ENCODE measurements around the gene TTC23.

TTC23 gene

GRCh38 chr15:99163271-99164062 lies 85.9 kb downstream of the TTC23 start:
- no peak for DNase-seq (ENCODE audit: low spot score)

GRCh38 chr15:99158626-99159412 lies 90.6 kb downstream of the TTC23 start:
- no peak for DNase-seq (ENCODE audit: low spot score)

- DNase-seq (ENCODE audit: low spot score) = no peak
Observed at GRCh38 chr15:99157456-99157855, 91.9 kb downstream of the TTC23 start.

DNA sequence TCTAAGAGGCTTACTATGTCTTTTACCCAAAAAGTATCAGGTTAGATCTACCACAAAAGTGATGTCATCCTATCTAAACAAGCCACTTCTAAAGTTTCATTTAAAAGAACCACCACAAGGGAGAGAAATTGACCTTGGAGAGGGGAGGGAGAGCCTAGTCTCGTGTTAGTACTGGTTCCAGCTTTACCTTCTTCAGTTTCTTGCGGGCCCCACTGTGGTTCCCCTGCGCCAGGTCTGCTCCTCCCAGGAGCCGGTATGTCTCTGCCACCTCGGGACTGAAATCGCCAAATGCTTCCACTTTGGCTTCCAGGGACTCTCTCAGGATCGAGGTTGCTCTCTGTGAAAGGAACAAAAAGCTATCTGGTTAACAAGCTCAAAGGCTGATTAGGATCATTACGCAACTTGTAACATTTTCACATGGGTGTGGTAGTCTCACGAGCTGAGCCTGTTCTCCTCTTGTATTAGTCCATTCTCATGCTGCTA lies 93.4 kb downstream of the TTC23 start:
- no peak for DNase-seq (ENCODE audit: low spot score)

- DNase-seq (ENCODE audit: low spot score) = no peak
Observed at GRCh38 chr15:99154271-99154670, 95.1 kb downstream of the TTC23 start.

DNA sequence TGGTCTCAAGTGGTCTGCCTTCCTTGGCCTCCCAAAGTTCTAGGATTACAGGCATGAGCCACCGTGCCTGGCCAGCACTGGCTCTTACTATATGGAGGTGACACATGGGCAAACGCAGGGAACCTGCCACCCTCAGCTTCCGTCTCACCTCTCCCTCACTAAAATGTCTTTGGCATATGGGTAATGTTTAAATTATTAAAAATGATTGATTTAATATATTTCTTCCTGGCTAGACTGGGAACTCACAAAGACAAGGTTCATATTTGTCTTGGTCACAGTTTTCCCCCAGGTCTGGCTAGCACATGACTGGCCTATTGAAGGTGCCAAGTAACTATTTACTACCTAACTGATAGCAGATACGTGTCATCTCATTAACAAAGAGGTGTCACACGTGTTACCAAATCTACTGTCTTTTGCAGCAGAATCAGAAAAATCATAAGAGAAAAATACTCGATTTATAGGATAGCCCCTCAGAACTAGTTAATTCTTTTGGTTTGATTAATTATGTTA lies 96.3 kb downstream of the TTC23 start:
- no peak for DNase-seq (ENCODE audit: low spot score)

DNA sequence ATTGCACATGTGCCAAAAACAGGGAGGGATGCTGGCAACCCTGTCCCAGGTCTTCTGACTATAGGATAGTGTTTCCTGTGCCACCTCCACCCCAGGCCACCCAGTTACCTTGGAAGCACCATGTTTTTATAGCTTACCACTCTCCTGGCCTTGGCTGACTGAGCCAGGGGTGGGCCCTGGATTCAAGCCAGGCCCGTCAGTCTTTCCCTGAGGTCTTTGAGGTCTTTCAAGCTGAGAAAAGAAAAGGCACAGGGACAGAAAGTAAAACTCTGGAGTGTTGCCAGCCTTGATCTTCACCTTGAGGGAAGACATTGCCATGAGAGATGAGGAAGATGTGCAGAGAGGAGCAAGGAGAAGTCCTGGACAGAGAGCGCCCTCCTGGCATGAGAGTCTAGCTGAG lies 98.2 kb downstream of the TTC23 start:
- no peak for DNase-seq (ENCODE audit: low spot score)

GRCh38 chr15:99149366-99149765 lies 100.0 kb downstream of the TTC23 start:
- no peak for DNase-seq (ENCODE audit: low spot score)

DNA sequence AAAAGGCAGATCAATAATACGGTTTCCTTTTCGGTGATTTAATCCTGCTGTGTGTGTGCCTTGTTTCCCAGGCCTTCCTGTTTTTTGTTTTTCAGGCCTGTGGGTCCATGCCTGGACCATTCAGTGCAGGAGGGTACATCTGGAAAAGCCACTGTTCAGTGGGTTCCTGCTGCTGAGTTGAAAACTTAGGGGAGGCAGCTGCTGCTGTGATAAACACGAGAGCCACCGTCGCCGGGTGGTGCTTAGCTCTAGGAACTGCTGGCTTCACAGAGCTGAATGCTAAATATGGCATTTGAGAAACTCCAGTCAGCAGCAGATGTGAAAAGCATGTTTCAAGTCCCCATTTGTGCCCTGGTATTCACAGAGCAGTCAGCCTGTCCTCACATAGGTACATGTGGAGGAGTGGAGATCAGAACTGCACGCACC lies 100.5 kb downstream of the TTC23 start:
- DNase-seq (ENCODE audit: low spot score) = no peak

- DNase-seq (ENCODE audit: low spot score) = no peak
Observed at GRCh38 chr15:99146661-99147060, 102.7 kb downstream of the TTC23 start.

DNA sequence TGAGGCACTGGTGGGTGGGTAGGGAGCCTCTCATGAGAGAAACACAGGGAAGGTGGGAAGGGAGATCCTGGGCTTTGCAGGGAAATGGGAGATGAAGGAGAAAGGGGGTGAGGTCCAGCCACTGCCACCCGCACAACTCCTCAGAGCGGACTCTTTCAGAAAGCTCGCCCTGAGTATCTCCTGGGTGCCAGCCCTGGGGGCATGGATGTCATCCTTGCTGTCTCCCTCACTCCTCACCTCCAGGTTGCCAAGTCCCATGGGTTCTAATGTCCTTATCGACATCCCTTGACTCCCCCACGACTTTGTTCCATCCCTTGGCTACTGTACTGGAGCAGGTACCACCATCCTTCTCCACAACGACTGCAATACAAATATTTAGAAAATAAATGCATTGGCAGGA lies 103.6 kb downstream of the TTC23 start:
- DNase-seq (ENCODE audit: low spot score) = no peak

DNA sequence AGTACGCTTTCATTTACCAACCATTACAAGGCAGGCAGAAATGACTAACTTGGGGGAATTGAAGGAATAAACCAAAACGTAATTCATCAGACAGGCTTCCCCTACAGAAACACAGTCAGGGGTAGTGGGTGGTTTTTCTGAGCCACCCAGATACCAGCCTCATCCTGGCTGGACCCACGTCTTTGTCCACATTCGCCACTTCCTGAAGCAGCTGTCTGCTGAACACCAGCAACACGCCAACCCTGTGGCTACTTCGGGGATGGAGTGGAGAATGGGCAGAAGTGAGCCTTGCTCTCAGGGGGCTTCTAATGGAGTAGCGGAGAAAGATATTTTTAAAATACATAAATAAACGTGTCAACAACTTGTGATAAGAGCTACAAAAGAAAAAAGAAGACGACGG lies 104.4 kb downstream of the TTC23 start:
- DNase-seq (ENCODE audit: low spot score) = no peak

- DNase-seq (ENCODE audit: low spot score) = peak; percentile 60
Observed at GRCh38 chr15:99143655-99144610, 105.4 kb downstream of the TTC23 start.

DNA sequence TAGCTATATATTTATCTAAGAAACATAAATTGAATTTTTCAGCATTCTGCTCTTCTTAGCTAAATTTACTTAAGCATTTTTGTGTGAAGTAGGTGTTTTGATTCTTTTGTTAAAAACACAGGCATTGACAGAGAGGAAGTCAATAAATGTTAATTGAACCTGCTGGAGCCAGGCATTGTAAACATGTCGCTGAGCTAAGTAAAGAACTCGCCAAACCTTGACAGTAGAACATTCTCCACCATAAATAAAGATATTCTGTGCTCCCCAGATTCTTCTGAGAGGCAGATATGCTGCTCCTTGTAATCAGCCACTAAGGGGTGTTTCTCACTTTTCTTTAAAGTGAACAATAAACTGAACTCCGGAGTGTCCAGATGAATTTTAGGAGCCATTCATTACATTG lies 106.1 kb downstream of the TTC23 start:
- DNase-seq (ENCODE audit: low spot score) = no peak

DNA sequence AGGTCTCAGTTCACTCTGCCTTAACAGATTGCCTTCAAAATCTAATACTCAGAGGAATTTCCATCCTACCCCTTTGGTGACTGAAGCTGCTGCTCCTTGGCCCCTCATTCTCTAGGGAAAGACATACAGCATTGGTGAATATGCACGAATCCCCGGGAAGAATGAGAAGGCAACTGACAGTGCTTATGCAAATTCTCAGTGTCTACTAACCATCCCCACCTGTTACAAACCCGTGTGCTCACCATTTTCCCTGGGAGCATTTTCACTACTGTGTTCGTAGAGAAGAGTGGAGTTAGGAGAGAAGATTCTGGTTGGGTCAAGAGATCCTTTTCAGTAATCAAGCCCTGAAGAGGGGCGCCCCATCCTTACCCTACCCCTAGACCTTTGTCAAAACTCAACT lies 106.8 kb downstream of the TTC23 start:
- no peak for DNase-seq (ENCODE audit: low spot score)

GRCh38 chr15:99141943-99142342 lies 107.4 kb downstream of the TTC23 start:
- DNase-seq (ENCODE audit: low spot score) = no peak

DNA sequence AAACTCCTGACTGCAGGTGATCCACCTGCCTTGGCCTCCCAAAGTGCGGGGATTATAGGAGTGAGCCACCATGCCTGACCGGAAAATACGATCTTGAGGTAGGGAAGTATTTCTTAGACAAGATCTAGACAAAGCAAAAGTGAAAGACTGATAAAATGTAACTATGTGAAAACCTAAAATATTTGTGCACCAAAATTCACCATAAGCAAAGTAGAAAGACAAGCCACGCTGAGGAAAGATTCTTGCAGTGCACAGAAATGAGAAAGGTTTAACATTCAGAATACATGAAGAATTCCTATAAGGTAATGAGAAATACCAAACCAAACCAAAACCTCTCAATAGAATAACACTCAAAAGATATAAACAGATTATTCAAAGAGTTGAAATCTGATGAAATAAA lies 108.8 kb downstream of the TTC23 start:
- DNase-seq (ENCODE audit: low spot score) = no peak

DNA sequence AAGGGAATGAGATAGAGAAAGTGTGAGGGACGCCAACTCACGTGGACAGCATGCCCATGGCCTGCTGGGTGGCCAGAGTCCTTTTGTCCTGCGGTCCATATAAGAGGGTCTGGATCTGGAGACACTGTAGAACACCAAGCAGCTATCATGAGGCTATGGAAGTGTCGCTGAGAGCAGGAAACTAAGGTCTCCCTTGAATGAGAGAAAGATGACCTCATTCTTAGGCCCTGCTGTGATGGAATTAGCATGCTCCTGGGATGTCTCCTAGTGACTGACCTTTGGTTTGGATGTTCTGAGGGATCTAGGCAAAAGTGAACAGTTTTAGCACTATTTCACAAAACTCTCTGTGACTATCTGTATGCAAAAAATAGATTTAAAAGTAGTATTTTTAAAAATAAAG lies 110.1 kb downstream of the TTC23 start:
- DNase-seq (ENCODE audit: low spot score) = no peak

DNA sequence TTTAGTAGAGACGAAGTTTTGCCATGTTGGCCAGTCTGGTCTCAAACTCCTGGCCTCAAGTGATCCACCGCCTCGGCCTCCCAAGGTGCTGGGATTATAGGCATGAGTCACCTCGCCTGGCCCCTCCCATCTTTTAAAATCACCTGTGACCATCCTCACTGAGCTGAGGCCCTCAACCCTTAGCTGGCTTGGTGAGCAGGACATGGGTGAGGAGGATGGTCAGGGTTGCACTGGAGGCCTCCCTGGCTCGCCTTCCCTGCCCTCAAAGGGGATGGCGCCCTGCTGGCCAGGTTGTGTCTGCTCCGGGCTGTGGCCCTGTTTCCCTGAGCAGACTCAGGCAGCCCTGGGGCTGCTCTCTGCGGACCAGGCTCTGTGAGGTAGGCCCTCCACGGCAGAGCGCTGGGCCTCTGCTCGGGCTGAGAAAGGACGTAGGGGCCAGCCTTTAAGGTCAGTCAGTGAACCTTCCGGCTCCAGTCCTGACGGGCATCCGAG lies 110.8 kb downstream of the TTC23 start:
- no peak for DNase-seq (ENCODE audit: low spot score)

- no peak for DNase-seq (ENCODE audit: low spot score)
Observed at GRCh38 chr15:99137877-99138276, 111.5 kb downstream of the TTC23 start.

DNA sequence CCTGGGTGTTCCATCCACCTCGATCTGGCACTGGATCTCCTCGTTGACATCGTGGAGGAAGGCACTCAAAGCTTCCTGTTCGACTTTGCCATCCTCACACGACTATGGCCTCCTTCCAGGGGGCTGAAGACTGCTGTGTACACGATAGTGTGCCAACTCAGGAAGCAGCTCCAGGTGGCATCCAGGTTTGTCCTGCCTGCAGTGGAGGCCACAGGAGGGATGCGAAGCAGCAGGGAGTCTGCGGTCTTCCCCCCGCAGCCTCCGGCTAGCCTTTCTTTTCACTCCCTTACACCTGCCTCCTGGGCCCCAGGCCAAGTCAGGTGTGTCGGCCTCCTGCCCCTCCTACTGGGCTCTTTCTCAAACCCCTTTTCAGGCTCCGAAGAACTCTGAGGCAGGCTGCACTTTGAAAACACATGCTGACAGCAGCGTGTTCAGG lies 112.3 kb downstream of the TTC23 start:
- DNase-seq (ENCODE audit: low spot score) = no peak

DNA sequence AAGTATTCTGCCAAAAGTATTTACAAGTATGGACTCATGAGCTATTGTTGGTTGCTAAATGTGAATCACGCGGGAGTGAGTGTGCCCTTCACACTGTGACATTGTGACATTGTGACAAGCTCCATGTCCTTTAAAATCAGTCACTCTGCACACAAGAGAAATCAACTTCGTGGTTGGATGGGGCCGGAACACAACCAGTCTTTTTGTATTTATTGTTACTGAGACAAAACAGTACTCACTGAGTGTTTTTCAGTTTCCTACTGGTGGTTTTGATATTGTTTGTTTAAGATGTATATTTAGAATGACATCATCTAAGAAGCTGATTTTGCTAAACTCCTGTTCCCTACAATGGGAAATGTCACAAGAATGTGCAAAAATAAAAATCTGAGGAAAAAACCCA lies 114.2 kb downstream of the TTC23 start:
- no peak for DNase-seq (ENCODE audit: low spot score)
